ENCODE data around the gene SSC5D. TPM values are rescaled to one million over a fixed set of nuclear protein-coding genes. Genes with fewer than 3 reads are reported as not detected.

The SSC5D gene
- total and polyA plus RNA-seq, 4 donors = 0.08 to 1.0 (median 0.51) TPM

GRCh38 chr19:55459551-55459949 lies 28.7 kb upstream of the SSC5D start:
- Histone ChIP-seq H3K9me3 (ENCODE audit: control insufficient read depth in 4 of 4, low read length in 3 of 4) (no peaks in the 10 kb centered on the region), H3K4me3 (ENCODE audit: low read depth in 1 of 3, low read length in 3 of 3) (peak overlapping the region in 2 of 3 donors; percentile 82 to 86), H3K4me1 (ENCODE audit: control insufficient read depth in 4 of 4, insufficient read depth in 4 of 4, low read length in 3 of 4) (peaks cover 12 to 34% (median 27%) of the 10 kb centered on the region in 4 donors), H3K9ac (ENCODE audit: low read depth in 1 of 2, low read length in 2 of 2) (no peak overlapping the region), H3K27me3 (ENCODE audit: control insufficient read depth in 4 of 4, insufficient read depth in 4 of 4, low read length in 3 of 4) (no peaks in the 10 kb centered on the region), H3K27ac (ENCODE audit: low read depth in 1 of 2, low read length in 2 of 2) (no peak overlapping the region), H3K36me3 (ENCODE audit: control insufficient read depth in 4 of 4, insufficient read depth in 3 of 4, low read depth in 1 of 4, low read length in 3 of 4) (peaks cover 0 to 7% (median 2%) of the 10 kb centered on the region in 4 donors)
- no peak for DNase-seq (ENCODE audit: low spot score)
- TF ChIP-seq HNF4A (conservative IDR thresholded peaks at IDR 0.05) (no peak), NR2F2 (IDR thresholded peaks at IDR 0.05) (no peak), EGR1 (IDR thresholded peaks at IDR 0.05; ENCODE audit: low read depth in 2 of 2) (no peak), FOXA1 (IDR thresholded peaks at IDR 0.05) (no peak), ZBTB33 (IDR thresholded peaks at IDR 0.05) (no peak)
- 65% methylated on average over 8 of the region's 8 CpGs for WGBS

DNA sequence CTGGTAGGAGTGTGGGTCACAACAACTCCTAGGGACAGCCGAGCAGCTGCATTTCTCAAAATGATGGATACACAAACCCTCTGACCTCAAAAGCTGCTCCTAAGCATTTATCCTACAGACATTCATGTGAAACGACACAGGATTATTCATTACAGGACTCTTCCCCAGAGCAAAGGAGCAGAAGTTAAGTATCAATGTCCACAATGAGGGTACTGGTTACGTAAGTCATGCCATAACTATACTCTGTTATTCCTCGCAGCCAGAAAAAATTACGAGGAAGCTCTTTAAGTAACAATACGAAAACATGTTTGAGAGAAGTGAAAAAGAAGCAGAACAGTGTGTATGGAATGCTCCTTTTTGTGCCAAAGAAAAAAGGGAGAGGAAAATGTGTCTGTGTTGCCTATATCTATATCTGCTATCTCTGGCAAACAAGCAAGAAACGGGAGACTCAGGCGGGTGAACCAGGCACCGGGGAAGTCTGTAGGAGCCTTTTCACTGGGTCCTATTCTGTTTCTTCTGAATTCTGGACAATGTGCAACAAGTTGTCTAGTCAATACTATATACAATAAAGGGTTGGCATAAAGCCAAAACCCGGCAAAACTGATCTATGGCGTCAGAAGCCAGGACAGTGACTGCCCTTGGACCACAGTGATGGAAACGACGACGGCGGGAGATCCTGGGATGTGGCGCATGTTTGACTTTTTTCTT lies 28.1 kb upstream of the SSC5D start:
- Histone ChIP-seq H3K9ac (ENCODE audit: low read depth in 1 of 2, low read length in 2 of 2) (no peak overlapping the region), H3K27me3 (ENCODE audit: control insufficient read depth in 4 of 4, insufficient read depth in 4 of 4, low read length in 3 of 4) (no peaks in the 10 kb centered on the region), H3K27ac (ENCODE audit: low read depth in 1 of 2, low read length in 2 of 2) (peak overlapping the region; percentile 52 to 93), H3K9me3 (ENCODE audit: control insufficient read depth in 4 of 4, low read length in 3 of 4) (no peaks in the 10 kb centered on the region), H3K4me3 (ENCODE audit: low read depth in 1 of 3, low read length in 3 of 3) (peak overlapping the region; percentile 77 to 86 (median 82)), H3K4me1 (ENCODE audit: control insufficient read depth in 4 of 4, insufficient read depth in 4 of 4, low read length in 3 of 4) (peaks cover 12 to 34% (median 27%) of the 10 kb centered on the region in 4 donors), H3K36me3 (ENCODE audit: control insufficient read depth in 4 of 4, insufficient read depth in 3 of 4, low read depth in 1 of 4, low read length in 3 of 4) (peaks cover 0 to 7% (median 2%) of the 10 kb centered on the region in 4 donors)
- 13% methylated on average over 16 of the region's 16 CpGs for WGBS
- TF ChIP-seq RAD21 (IDR thresholded peaks at IDR 0.05) (peak in 1 of 2 donors; percentile 5), HNF4A (conservative IDR thresholded peaks at IDR 0.05) (peak; percentile 57 to 60), HNF4G (IDR thresholded peaks at IDR 0.05) (no peak), RXRA (IDR thresholded peaks at IDR 0.05) (no peak), FOXA2 (IDR thresholded peaks at IDR 0.05) (no peak), EGR1 (IDR thresholded peaks at IDR 0.05; ENCODE audit: low read depth in 2 of 2) (no peak), ZBTB33 (IDR thresholded peaks at IDR 0.05) (no peak)
- TF ChIP-seq, protein P1, sequence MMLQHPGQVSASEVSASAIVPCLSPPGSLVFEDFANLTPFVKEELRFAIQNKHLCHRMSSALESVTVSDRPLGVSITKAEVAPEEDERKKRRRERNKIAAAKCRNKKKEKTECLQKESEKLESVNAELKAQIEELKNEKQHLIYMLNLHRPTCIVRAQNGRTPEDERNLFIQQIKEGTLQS (IDR thresholded peaks at IDR 0.05) = no peak
- no peak for DNase-seq (ENCODE audit: low spot score)

DNA sequence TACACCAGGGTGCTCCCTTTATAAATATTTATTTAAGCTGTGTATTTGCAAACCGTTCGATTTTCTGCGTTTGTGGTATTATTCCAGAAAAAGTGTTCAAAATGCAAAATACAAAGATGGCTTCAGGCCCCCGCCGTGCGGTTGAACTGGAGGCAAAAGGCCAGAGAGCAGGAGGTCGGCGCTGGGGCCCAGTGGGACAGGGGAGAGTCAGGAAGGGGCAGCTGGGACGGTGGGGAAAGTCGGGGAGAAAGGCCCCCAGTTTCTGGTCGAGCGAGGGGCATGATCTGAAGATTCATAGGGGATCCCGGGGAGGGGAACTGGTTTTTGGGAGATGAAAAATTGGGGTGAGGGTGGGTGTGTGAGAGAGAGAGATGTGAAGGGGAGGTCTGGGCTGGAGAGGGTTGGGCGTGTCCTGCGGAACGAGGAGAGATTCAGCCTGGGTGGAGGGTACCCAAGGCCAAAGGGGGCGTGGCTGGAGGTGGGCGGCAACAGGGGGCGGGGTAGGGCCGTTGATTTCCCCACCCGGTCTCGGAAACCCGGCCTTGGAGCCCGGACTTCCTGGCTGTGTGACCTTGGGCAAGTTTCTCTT lies 27.5 kb upstream of the SSC5D start:
- Histone ChIP-seq H3K9ac (ENCODE audit: low read depth in 1 of 2, low read length in 2 of 2) (peak overlapping the region; percentile 49 to 84), H3K4me3 (ENCODE audit: low read depth in 1 of 3, low read length in 3 of 3) (peak overlapping the region; percentile 77 to 86 (median 82)), H3K36me3 (ENCODE audit: control insufficient read depth in 4 of 4, insufficient read depth in 3 of 4, low read depth in 1 of 4, low read length in 3 of 4) (peaks cover 0 to 5% (median 1%) of the 10 kb centered on the region in 4 donors), H3K9me3 (ENCODE audit: control insufficient read depth in 4 of 4, low read length in 3 of 4) (no peaks in the 10 kb centered on the region), H3K27ac (ENCODE audit: low read depth in 1 of 2, low read length in 2 of 2) (peak overlapping the region; percentile 93 to 97), H3K4me1 (ENCODE audit: control insufficient read depth in 4 of 4, insufficient read depth in 4 of 4, low read length in 3 of 4) (peaks cover 12 to 34% (median 27%) of the 10 kb centered on the region in 4 donors), H3K27me3 (ENCODE audit: control insufficient read depth in 4 of 4, insufficient read depth in 4 of 4, low read length in 3 of 4) (no peaks in the 10 kb centered on the region)
- DNase-seq (ENCODE audit: low spot score) = peak; percentile 86
- 6% methylated on average over 24 of the region's 24 CpGs for WGBS
- peak in 1 of 2 donors; percentile 61 for TF ChIP-seq HNF4A (conservative IDR thresholded peaks at IDR 0.05)
- TF ChIP-seq RAD21 (IDR thresholded peaks at IDR 0.05) = no peak
- TF ChIP-seq, protein P2, sequence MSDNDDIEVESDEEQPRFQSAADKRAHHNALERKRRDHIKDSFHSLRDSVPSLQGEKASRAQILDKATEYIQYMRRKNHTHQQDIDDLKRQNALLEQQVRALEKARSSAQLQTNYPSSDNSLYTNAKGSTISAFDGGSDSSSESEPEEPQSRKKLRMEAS (IDR thresholded peaks at IDR 0.05) = peak; percentile 16
- TF ChIP-seq HNF4G (IDR thresholded peaks at IDR 0.05) = peak; percentile 22
- TF ChIP-seq GABPA (IDR thresholded peaks at IDR 0.05 in 1 of 2, conservative IDR thresholded peaks at IDR 0.05 in 1 of 2) = peak in 1 of 2 donors; percentile 65
- TF ChIP-seq RXRA (IDR thresholded peaks at IDR 0.05) = peak; percentile 65 to 81
- TF ChIP-seq, protein P1 (IDR thresholded peaks at IDR 0.05) = no peak
- TF ChIP-seq TAF1 (conservative IDR thresholded peaks at IDR 0.05) = no peak
- TF ChIP-seq SP1 (IDR thresholded peaks at IDR 0.05) = no peak
- peak; percentile 31 for TF ChIP-seq NR2F2 (IDR thresholded peaks at IDR 0.05)
- TF ChIP-seq JUND (IDR thresholded peaks at IDR 0.05) = no peak
- TF ChIP-seq FOXA2 (IDR thresholded peaks at IDR 0.05) = no peak
- no peak for TF ChIP-seq CTCF (IDR thresholded peaks at IDR 0.05; ENCODE audit: low read depth, low read length, missing input control)
- TF ChIP-seq EGR1 (IDR thresholded peaks at IDR 0.05; ENCODE audit: low read depth in 2 of 2) = no peak
- TF ChIP-seq YY1 (IDR thresholded peaks at IDR 0.05) = peak; percentile 31

All from liver (tissue), 9 donors.